ENCODE results near the gene RRP8.

DNA sequence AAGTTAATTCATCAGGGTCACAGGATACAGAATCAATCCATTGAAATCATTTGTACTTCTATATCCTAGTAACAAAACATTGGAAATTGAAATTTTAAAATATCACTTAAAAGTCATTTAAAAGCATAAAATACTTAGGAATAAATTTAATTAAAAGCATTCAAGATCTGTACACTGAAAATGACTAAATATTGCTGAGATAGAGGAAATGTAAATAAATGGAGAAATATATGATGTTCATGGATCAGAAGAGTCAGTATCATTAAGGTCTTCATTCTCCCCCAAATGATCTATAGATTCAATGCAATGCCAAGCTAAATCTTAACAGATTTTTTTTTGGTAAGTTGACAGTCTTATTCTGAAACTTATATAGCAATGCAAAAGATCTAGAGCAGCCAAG lies 49.8 kb downstream of the RRP8 start:
- TF ChIP-seq POLR2A (IDR thresholded peaks at IDR 0.05) = no peak
- no peak for TF ChIP-seq CTCF (IDR thresholded peaks at IDR 0.05)
- TF ChIP-seq POLR2AphosphoS5 (IDR thresholded peaks at IDR 0.05) = no peak

Measured in sigmoid colon (tissue), 4 donors.